SJCRH30 (cell line): ENCODE results near the gene RARS2. TPM values are rescaled to one million over a fixed set of nuclear protein-coding genes. Genes with fewer than 3 reads are reported as not detected.
"Not testable (repeated sequence)": the region's sequence is repeated elsewhere in the genome, so short reads cannot be mapped to it uniquely, and the experiment has no call there.

Source experiments
- DNase-seq, 2 experiments: peaks; one replicate each; pipeline ENCODE4 v3.0.0-alpha.2; 2015 to 2020
- H3K27ac ChIP-seq: fragments of 250-450 bp; sonication (Bioruptor Pico); 2 replicates; pipeline ENCODE4 v1.5.1; 2020; ENCODE audit warnings: mild to moderate bottlenecking, moderate library complexity
- H3K27me3 ChIP-seq: fragments of 250-450 bp; sonication (Bioruptor Pico); 2 replicates; pipeline ENCODE4 v1.5.1; 2020; ENCODE audit warnings: mild to moderate bottlenecking, moderate library complexity
- H3K36me3 ChIP-seq: fragments of 250-450 bp; sonication (Bioruptor Pico); 2 replicates; pipeline ENCODE4 v1.5.1; 2020; ENCODE audit warnings: mild to moderate bottlenecking, moderate library complexity
- H3K4me1 ChIP-seq: fragments of 250-450 bp; sonication (Bioruptor Pico); 2 replicates; pipeline ENCODE4 v1.5.1; 2020; ENCODE audit warnings: mild to moderate bottlenecking, moderate library complexity
- H3K4me3 ChIP-seq: fragments of 250-450 bp; sonication (Bioruptor Pico); 2 replicates; pipeline ENCODE4 v1.5.1; 2020; ENCODE audit warnings: mild to moderate bottlenecking, moderate library complexity
- H3K9me3 ChIP-seq: fragments of 250-450 bp; sonication (Bioruptor Pico); replicated peaks from 2 replicates; pipeline ENCODE4 v1.5.1; 2020; ENCODE audit warnings: mild to moderate bottlenecking, moderate library complexity
- total RNA-seq: library from RNA; depleted of rRNA; stranded (reverse); fragments of >200 nt; shearing (Covaris generic); gene quantifications from 2 replicates; pipeline ENCODE4 v1.2.3, GENCODE V29; 2014

RARS2 gene
- total RNA-seq, 1 experiment from 2014 or later, result 51.0 TPM

DNA sequence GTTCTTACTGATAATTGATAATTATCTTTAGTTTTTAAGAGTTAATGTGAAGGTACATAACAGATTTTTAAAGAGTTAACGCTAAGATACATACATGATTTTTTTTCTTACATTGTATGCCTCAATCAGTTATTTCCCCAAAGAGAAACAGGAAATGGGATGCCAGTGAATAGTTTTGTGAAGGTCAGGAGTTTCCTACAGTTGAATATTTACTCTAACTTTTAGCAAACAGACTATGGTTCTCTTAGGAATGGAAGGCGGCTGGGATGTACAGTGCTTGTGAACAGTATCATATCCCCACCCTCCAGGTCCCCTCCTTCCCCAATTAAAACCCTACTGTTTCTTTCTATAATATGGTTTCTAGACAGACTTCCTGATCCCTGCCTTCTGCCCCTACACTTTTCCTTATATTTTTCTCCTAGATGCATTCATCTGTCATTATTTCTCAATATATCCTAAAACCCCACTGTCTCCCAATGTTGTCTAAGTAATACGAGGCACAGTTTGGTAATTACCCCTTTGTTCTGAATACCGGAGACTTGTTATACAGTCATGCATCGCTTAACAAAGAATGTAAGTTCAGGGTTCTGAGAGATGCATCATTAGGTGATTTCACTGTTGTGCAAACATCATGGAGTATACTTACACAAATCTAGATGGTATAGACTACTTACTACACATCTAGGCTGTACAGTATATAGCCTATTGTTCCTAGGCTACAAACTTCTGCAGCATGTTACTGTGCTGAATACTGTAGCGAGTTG, 87.8 kb downstream of the RARS2 start:
- Histone ChIP-seq H3K4me1 (no peaks in the 10 kb centered on the region), H3K27ac (no peak overlapping the region), H3K4me3 (no peak overlapping the region), H3K9me3 (no peaks in the 10 kb centered on the region), H3K27me3 (no peaks in the 10 kb centered on the region), H3K36me3 (peaks cover 19% of the 10 kb centered on the region)
- DNase-seq, result no peak

DNA sequence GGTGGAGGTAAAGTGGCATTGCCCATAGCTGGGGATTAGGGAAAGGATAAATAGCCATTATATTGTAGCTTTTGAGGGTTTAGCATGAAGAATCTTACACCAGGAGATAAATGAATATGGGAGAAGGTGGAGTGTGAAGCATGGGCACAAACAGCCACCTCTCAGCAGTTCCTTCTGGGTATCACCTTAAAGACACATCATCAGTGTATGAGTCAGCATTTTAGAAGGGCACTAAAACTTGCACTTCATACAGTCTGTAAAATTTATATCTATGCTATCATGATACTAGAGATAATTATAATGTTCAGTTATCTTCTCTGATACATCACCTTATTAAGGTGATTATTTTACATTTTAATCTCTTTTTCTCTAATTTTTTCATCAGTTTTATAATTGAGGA, 91.7 kb downstream of the RARS2 start:
- DNase-seq, result no peak
- H3K9me3 ChIP-seq, result no peaks in the 10 kb centered on the region
- H3K27ac ChIP-seq, result no peak overlapping the region
- no peaks in the 10 kb centered on the region for H3K4me1 ChIP-seq
- H3K4me3 ChIP-seq, result no peak overlapping the region
- no peaks in the 10 kb centered on the region for H3K27me3 ChIP-seq
- peaks cover 16% of the 10 kb centered on the region; the same call in 1 of the 2 replicates for H3K36me3 ChIP-seq

GRCh38 chr6:87494761-87495422, 94.9 kb downstream of the RARS2 start:
- Histone ChIP-seq H3K4me1 (no peaks in the 10 kb centered on the region), H3K4me3 (no peak overlapping the region), H3K27ac (no peak overlapping the region)

GRCh38 chr6:87489326-87489725, 100.5 kb downstream of the RARS2 start:
- H3K4me1 ChIP-seq, H3K27ac ChIP-seq, H3K9me3 ChIP-seq, H3K4me3 ChIP-seq, H3K27me3 ChIP-seq, DNase-seq: not testable (repeated sequence)
- peaks cover 10% of the 10 kb centered on the region; the same call in 1 of the 2 replicates for H3K36me3 ChIP-seq

More at GRCh38 chr6:87494761-87495422, 94.9 kb downstream of the RARS2 start:
- no peaks in the 10 kb centered on the region for H3K9me3 ChIP-seq
- no peaks in the 10 kb centered on the region for H3K27me3 ChIP-seq
- DNase-seq, result no peak
- peaks cover 10% of the 10 kb centered on the region; the same call in 1 of the 2 replicates for H3K36me3 ChIP-seq

DNA sequence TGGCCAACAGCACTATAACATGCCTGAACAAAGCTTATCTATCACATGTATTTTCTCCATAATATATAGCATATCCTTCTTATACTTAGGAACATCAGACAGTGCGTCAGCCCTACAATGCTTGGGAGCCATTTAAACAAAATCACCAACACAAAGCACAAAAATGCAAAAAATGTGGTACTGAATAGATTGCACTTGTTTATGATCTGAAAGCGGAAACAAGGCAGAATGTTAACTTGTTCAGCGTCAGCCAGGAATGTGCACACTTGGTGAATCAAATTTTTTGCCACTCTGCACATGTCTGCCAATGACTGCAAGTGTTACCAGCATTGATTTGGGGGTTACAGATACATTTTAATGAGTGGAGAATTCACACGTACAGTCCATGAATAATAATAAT, 102.2 kb downstream of the RARS2 start:
- H3K4me3 ChIP-seq, result no peak overlapping the region
- H3K36me3 ChIP-seq, result no peaks in the 10 kb centered on the region
- no peak overlapping the region for H3K27ac ChIP-seq
- H3K9me3 ChIP-seq, result no peaks in the 10 kb centered on the region
- no peaks in the 10 kb centered on the region for H3K27me3 ChIP-seq
- no peaks in the 10 kb centered on the region for H3K4me1 ChIP-seq
- DNase-seq, result no peak

GRCh38 chr6:87484491-87484890, 105.3 kb downstream of the RARS2 start:
- no peaks in the 10 kb centered on the region for H3K36me3 ChIP-seq
- no peaks in the 10 kb centered on the region for H3K4me1 ChIP-seq
- no peak for DNase-seq
- H3K27ac ChIP-seq, result no peak overlapping the region
- no peaks in the 10 kb centered on the region for H3K27me3 ChIP-seq
- no peak overlapping the region for H3K4me3 ChIP-seq
- H3K9me3 ChIP-seq, result no peaks in the 10 kb centered on the region

DNA sequence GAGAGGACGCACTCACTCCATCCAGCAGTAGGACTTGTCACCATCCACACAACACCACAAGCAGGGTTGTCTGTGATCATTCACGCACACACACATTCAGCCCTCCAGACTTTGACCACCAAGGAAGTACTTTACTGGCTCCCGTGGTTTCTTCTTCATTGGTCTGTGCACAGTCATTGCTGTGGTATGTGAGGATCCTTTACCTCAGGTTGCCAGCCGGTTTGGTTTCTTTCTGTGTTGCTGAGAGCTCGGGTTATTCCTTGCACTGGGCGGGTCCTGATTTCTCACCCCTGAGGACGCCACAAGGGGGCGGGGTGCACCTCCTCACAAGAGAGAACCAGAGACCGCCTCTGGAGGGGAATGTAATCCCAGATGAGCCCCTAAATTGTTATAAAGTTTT, 105.9 kb downstream of the RARS2 start:
- H3K4me3 ChIP-seq, result no peak overlapping the region
- no peak overlapping the region for H3K27ac ChIP-seq
- no peaks in the 10 kb centered on the region for H3K9me3 ChIP-seq
- H3K4me1 ChIP-seq, result no peaks in the 10 kb centered on the region
- peak; percentile 36 to 38 for DNase-seq
- H3K36me3 ChIP-seq, result no peaks in the 10 kb centered on the region
- no peaks in the 10 kb centered on the region for H3K27me3 ChIP-seq

- H3K27me3 ChIP-seq, result no peaks in the 10 kb centered on the region
- no peaks in the 10 kb centered on the region for H3K36me3 ChIP-seq
- no peak overlapping the region for H3K4me3 ChIP-seq
- no peaks in the 10 kb centered on the region for H3K9me3 ChIP-seq
- H3K27ac ChIP-seq, result no peak overlapping the region
- no peaks in the 10 kb centered on the region for H3K4me1 ChIP-seq
- DNase-seq, result no peak
These were observed 107.4 kb downstream of the RARS2 start for GRCh38 chr6:87482366-87482765.

DNA sequence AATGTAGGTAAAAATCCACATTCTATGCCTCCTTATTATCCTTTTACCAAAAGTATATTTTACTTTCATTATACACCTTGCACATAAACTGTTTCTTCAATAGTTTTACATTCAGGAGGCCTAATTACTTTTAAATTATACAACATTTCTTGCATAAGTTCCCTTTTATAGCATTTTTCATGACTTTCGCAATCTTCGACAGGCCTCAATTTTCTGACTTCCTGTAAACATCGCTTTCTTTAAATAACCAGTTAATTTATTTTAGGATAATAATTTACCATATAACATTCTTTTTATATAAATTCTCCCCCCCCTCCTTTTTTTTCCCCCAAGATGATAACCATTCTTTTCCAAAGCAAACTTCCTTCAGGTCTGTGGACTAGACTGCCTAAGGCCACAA, 107.9 kb downstream of the RARS2 start:
- no peak overlapping the region for H3K4me3 ChIP-seq
- no peak for DNase-seq
- no peaks in the 10 kb centered on the region for H3K9me3 ChIP-seq
- H3K27me3 ChIP-seq, result no peaks in the 10 kb centered on the region
- no peak overlapping the region for H3K27ac ChIP-seq
- no peaks in the 10 kb centered on the region for H3K36me3 ChIP-seq
- no peaks in the 10 kb centered on the region for H3K4me1 ChIP-seq

DNA sequence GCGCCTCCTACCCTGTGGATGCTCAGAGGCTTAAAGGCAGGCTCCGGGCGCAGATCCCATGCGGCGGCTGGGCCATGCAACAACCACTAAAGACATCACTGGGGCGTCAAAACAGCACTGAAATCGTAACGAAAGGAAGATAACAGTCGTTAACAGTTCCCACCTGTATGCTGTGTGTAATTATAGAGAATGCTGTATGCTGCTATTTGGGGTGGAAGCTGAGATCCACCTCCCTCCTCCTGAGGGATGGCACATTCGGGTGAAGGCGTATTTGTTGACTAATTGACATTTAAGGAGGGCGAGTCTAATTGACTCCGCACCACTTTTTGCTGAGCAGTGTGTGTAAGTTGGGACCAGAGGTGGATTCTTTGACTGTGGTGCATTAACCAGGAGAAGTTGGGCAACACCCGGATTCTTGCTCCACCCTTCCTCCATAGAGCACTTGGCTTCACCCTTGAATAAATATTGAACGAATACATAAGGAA, 116.3 kb downstream of the RARS2 start:
- no peaks in the 10 kb centered on the region for H3K27me3 ChIP-seq
- H3K36me3 ChIP-seq, result no peaks in the 10 kb centered on the region
- no peaks in the 10 kb centered on the region for H3K9me3 ChIP-seq
- peaks cover 5% of the 10 kb centered on the region; the same call in 1 of the 2 replicates for H3K4me1 ChIP-seq
- peak overlapping the region; percentile 77; the same call in 1 of the 2 replicates for H3K27ac ChIP-seq
- DNase-seq, result peak; percentile 5 to 74
- H3K4me3 ChIP-seq, result peak overlapping the region; percentile 93

- peaks cover 5% of the 10 kb centered on the region; the same call in 1 of the 2 replicates for H3K4me1 ChIP-seq
- no peaks in the 10 kb centered on the region for H3K9me3 ChIP-seq
- peak; percentile 81 to 85 for DNase-seq
- H3K36me3 ChIP-seq, result no peaks in the 10 kb centered on the region
- H3K27ac ChIP-seq, result peak within 1 kb of the TSS; percentile 77
- H3K4me3 ChIP-seq, result peak within 1 kb of the TSS; percentile 93
- no peaks in the 10 kb centered on the region for H3K27me3 ChIP-seq
These were observed 117.0 kb downstream of the RARS2 start, which contains the start of gene SLC35A1 for GRCh38 chr6:87472525-87473418. Gene SLC35A1 (plus strand): TSS chr6:87472974. CDS start chr6:87473004, 30 bp downstream.

DNA sequence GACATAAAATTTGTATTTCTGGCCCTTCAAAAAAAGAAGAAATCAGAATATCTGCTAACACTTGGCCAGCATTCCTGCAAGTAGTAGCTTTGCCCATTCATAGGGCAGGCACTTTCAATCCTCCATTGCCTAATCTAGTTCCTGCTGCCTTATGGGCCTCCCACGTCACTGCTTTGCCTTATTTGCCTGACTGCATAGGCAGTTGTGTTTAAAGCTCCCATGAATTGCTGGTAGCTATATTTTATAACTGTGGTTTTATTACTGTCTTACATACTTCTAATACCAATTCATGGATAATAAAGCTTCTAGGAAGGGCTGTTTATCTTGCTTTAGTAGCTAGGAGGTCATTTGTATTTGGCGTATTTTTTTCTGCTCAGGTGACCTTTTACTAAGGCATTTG, 124.7 kb downstream of the RARS2 start:
- no peak for DNase-seq
- no peaks in the 10 kb centered on the region for H3K4me1 ChIP-seq
- no peak overlapping the region for H3K27ac ChIP-seq
- no peaks in the 10 kb centered on the region for H3K27me3 ChIP-seq
- H3K4me3 ChIP-seq, result no peak overlapping the region
- H3K9me3 ChIP-seq, result no peaks in the 10 kb centered on the region
- H3K36me3 ChIP-seq, result no peaks in the 10 kb centered on the region
